Calu3 (cell line): ENCODE data around the gene SH3TC2. TPM values are rescaled to one million over a fixed set of nuclear protein-coding genes. Genes with fewer than 3 reads are reported as not detected.

ENCODE experiments used
- BruUV-seq: library from RNA; stranded (reverse); fragments of 400-500 nt; replicated peaks from 2 replicates; lab custom pipeline; 2021; lab: Mats Ljungman, UMichigan
- CTCF ChIA-PET: fragments of 300-600 bp; sonication (Branson Sonifier 250); formaldehyde crosslinking; loops from one replicate; lab custom pipeline; 2022; ENCODE audit warnings: antibody characterized with exemption; lab: Charles Lee
- DNase-seq: peaks from one replicate; pipeline ENCODE4 v3.0.0; 2022
- H3K27ac Mint-ChIP-seq: one replicate; pipeline ENCODE4 v1.8.0; 2022; ENCODE audit warnings: mixed read lengths; ENCODE audit not compliant: unreplicated experiment
- H3K27me3 Mint-ChIP-seq: one replicate; pipeline ENCODE4 v1.8.0; 2022; ENCODE audit warnings: mixed read lengths; ENCODE audit not compliant: unreplicated experiment
- H3K36me3 Mint-ChIP-seq: one replicate; pipeline ENCODE4 v1.8.0; 2022; ENCODE audit warnings: mild to moderate bottlenecking, moderate library complexity, mixed read lengths; ENCODE audit not compliant: insufficient read depth, unreplicated experiment
- H3K4me1 Mint-ChIP-seq: one replicate; pipeline ENCODE4 v1.8.0; 2022; ENCODE audit warnings: mild to moderate bottlenecking, low read depth, mixed read lengths; ENCODE audit not compliant: unreplicated experiment
- H3K4me3 Mint-ChIP-seq: one replicate; pipeline ENCODE4 v1.8.0; 2022; ENCODE audit warnings: mild to moderate bottlenecking, low read depth, moderate library complexity, mixed read lengths; ENCODE audit not compliant: unreplicated experiment
- H3K9me3 Mint-ChIP-seq: one replicate; pipeline ENCODE4 v1.8.0; 2022; ENCODE audit warnings: low read depth, mixed read lengths; ENCODE audit not compliant: unreplicated experiment
- CTCF ChIP-seq: fragments of 200-600 bp; IDR thresholded peaks from one replicate; pipeline ENCODE4 v1.8.0; 2022; ENCODE audit warnings: antibody characterized with exemption; ENCODE audit not compliant: unreplicated experiment
- intact Hi-C: fragments of 100-400 bp; cut with micrococcal nuclease; formaldehyde crosslinking; loops from one replicate; pipeline ENCODE4 v1.10.0; 2022; ENCODE audit not compliant: unreplicated experiment
- total RNA-seq: library from RNA; stranded (reverse); gene quantifications from 2 replicates; pipeline ENCODE4 v1.2.3, GENCODE V29; 2022

SH3TC2 gene
- total RNA-seq, 1 experiment from 2014 or later: 60.3 TPM

- Mint-ChIP-seq H3K27ac (peak overlapping the region; percentile 78), H3K9me3 (no peaks in the 10 kb centered on the region), H3K4me1 (peaks cover 85% of the 10 kb centered on the region), H3K36me3 (peaks cover 24% of the 10 kb centered on the region), H3K27me3 (no peaks in the 10 kb centered on the region), H3K4me3 (no peak overlapping the region)
- no TSS peak for BruUV-seq
- no peak for TF ChIP-seq CTCF
- intact Hi-C loops: loop anchor here (1.0 to 2.0 kb wide), 3 partner anchors 32 to 270 kb away; no protein-coding TSS in a partner anchor
- CTCF ChIA-PET: interaction anchor here (0.6 to 3.8 kb wide), 21 partner anchors 22 to 272 kb away, joined by 3 to 22 read pairs (median 7); partner anchors contain the start of gene ADRB2
- no peak for DNase-seq
Measured at GRCh38 chr5:149002761-149003689, 59.8 kb downstream of the SH3TC2 start.

- peak; percentile 82 for DNase-seq
- no peaks in the 10 kb centered on the region for H3K27me3 Mint-ChIP-seq
- intact Hi-C loops: loop anchor here (2.0 kb wide), 2 partner anchors 33 to 113 kb away; no protein-coding TSS in a partner anchor
- peaks cover 24% of the 10 kb centered on the region for H3K36me3 Mint-ChIP-seq
- H3K4me3 Mint-ChIP-seq: no peak overlapping the region
- TF ChIP-seq CTCF: no peak
- CTCF ChIA-PET: interaction anchor here (0.6 to 3.8 kb wide), 17 partner anchors 19 to 271 kb away, joined by 3 to 22 read pairs (median 4); partner anchors contain the start of gene ADRB2
- no TSS peak for BruUV-seq
- peaks cover 95% of the 10 kb centered on the region for H3K4me1 Mint-ChIP-seq
- peak overlapping the region; percentile 78 for H3K27ac Mint-ChIP-seq
- H3K9me3 Mint-ChIP-seq: no peaks in the 10 kb centered on the region
Measured at GRCh38 chr5:149002053-149002452, 60.8 kb downstream of the SH3TC2 start.

GRCh38 chr5:149001162-149001561 lies 61.7 kb downstream of the SH3TC2 start:
- no peak for TF ChIP-seq CTCF
- BruUV-seq: no TSS peak
- intact Hi-C loops: no loop called here
- Mint-ChIP-seq H3K4me3 (peak overlapping the region; percentile 18), H3K27me3 (no peaks in the 10 kb centered on the region), H3K36me3 (peaks cover 20% of the 10 kb centered on the region), H3K27ac (peak overlapping the region; percentile 78), H3K4me1 (peaks cover 99% of the 10 kb centered on the region), H3K9me3 (no peaks in the 10 kb centered on the region)
- CTCF ChIA-PET: interaction anchor here (0.7 to 3.8 kb wide), 9 partner anchors 18 to 270 kb away, joined by 3 to 22 read pairs (median 4); no protein-coding TSS in a partner anchor
- no peak for DNase-seq

- Mint-ChIP-seq H3K27ac (peak overlapping the region; percentile 56), H3K4me3 (no peak overlapping the region), H3K36me3 (peaks cover 10% of the 10 kb centered on the region), H3K4me1 (peaks cover 91% of the 10 kb centered on the region), H3K9me3 (peaks cover under 1% of the 10 kb centered on the region), H3K27me3 (no peaks in the 10 kb centered on the region)
- intact Hi-C loops: loop anchor here (2.0 kb wide), 2 partner anchors 33 to 43 kb away; no protein-coding TSS in a partner anchor
- no peak for TF ChIP-seq CTCF
- CTCF ChIA-PET: interaction anchor here (1.0 to 2.1 kb wide), 3 partner anchors 42 to 258 kb away, joined by 3 to 6 read pairs (median 3); no protein-coding TSS in a partner anchor
- no TSS peak for BruUV-seq
- no peak for DNase-seq
Measured at GRCh38 chr5:148999741-149000140, 63.1 kb downstream of the SH3TC2 start.
